ENCODE data around the gene RBM33. TPM values are rescaled to one million over a fixed set of nuclear protein-coding genes. Genes with fewer than 3 reads are reported as not detected.

The RBM33 gene
- total and polyA plus RNA-seq, 9 of the 15 experiments (the other 6 are each of a cell fraction or from before 2014, with no cell fraction given), result 4.4 to 80.7 (median 27.3) TPM

DNA sequence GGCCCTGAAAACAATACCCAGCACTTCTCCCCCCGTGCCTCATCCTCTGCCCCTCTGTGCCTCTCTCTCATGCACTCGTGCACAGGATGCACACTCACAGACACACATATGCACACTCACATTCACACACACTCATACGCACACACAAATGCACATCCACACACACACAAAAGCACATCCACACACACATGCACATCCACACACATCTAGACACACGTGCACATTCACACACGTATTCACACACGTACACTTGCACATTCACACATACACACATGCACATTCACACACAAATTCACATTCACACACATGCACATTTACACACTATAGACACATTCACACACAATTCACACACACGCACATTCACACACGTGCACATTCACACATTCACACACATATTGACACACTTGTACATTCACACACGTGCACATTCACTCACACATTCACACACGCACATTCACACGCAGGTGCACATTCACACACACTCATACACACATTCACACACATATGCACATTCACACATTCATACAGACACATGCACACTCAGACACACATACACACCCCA is 148.6 kb downstream of the RBM33 start (continued):
- TF ChIP-seq ZBTB26 (CRISPR knock-in tag; IDR thresholded peaks at IDR 0.05) (peak; percentile 66; the same call in 1 of the 2 replicates), ZKSCAN3 (CRISPR knock-in tag; IDR thresholded peaks at IDR 0.05) (no peak), ZNF347 (CRISPR knock-in tag; IDR thresholded peaks at IDR 0.05; ENCODE audit: low read depth) (no peak), HBP1 (CRISPR knock-in tag; IDR thresholded peaks at IDR 0.05) (peak; percentile 43; the same call in 1 of the 2 replicates), SRSF3 (IDR thresholded peaks at IDR 0.05; ENCODE audit: insufficient read depth, low read length) (no peak), ZNF239 (CRISPR knock-in tag; IDR thresholded peaks at IDR 0.05) (no peak), SRSF9 (IDR thresholded peaks at IDR 0.05; ENCODE audit: borderline replicate concordance, low read depth, low read length) (no peak), ZNF224 (CRISPR knock-in tag; IDR thresholded peaks at IDR 0.05) (no peak), PHF20 (IDR thresholded peaks at IDR 0.05; ENCODE audit: partially characterized antibody) (peak; percentile 32), ZNF785 (CRISPR knock-in tag; IDR thresholded peaks at IDR 0.05) (no peak), ZNF584 (CRISPR knock-in tag; IDR thresholded peaks at IDR 0.05; ENCODE audit: low read depth) (no peak), ELF4 (CRISPR knock-in tag; IDR thresholded peaks at IDR 0.05) (0 out of 2 replicates have a peak, but pooled peaks have one; percentile 24), RBM39 (optimal IDR thresholded peaks at IDR 0.05; ENCODE audit: low read depth, low read length) (no peak), HDAC1 (IDR thresholded peaks at IDR 0.05) (0 out of 4 replicates have a peak, but pooled peaks of 1 of the 2 experiments have one; percentile 9), ZNF41 (CRISPR knock-in tag; conservative IDR thresholded peaks at IDR 0.05) (no peak), ZNF212 (CRISPR knock-in tag; IDR thresholded peaks at IDR 0.05) (no peak)
- TF ChIP-seq, protein P1, sequence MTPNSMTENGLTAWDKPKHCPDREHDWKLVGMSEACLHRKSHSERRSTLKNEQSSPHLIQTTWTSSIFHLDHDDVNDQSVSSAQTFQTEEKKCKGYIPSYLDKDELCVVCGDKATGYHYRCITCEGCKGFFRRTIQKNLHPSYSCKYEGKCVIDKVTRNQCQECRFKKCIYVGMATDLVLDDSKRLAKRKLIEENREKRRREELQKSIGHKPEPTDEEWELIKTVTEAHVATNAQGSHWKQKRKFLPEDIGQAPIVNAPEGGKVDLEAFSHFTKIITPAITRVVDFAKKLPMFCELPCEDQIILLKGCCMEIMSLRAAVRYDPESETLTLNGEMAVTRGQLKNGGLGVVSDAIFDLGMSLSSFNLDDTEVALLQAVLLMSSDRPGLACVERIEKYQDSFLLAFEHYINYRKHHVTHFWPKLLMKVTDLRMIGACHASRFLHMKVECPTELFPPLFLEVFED (CRISPR knock-in tag; conservative IDR thresholded peaks at IDR 0.05), result 0 out of 2 replicates have a peak, but pooled peaks have one; percentile 30
- TF ChIP-seq, protein P2, sequence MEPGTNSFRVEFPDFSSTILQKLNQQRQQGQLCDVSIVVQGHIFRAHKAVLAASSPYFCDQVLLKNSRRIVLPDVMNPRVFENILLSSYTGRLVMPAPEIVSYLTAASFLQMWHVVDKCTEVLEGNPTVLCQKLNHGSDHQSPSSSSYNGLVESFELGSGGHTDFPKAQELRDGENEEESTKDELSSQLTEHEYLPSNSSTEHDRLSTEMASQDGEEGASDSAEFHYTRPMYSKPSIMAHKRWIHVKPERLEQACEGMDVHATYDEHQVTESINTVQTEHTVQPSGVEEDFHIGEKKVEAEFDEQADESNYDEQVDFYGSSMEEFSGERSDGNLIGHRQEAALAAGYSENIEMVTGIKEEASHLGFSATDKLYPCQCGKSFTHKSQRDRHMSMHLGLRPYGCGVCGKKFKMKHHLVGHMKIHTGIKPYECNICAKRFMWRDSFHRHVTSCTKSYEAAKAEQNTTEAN (CRISPR knock-in tag; IDR thresholded peaks at IDR 0.05), result peak; percentile 67; the same call in 1 of the 2 replicates
- TF ChIP-seq, protein P3, sequence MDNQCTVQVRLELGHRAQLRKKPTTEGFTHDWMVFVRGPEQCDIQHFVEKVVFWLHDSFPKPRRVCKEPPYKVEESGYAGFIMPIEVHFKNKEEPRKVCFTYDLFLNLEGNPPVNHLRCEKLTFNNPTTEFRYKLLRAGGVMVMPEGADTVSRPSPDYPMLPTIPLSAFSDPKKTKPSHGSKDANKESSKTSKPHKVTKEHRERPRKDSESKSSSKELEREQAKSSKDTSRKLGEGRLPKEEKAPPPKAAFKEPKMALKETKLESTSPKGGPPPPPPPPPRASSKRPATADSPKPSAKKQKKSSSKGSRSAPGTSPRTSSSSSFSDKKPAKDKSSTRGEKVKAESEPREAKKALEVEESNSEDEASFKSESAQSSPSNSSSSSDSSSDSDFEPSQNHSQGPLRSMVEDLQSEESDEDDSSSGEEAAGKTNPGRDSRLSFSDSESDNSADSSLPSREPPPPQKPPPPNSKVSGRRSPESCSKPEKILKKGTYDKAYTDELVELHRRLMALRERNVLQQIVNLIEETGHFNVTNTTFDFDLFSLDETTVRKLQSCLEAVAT (IDR thresholded peaks at IDR 0.05), result peak in 1 of 2 experiments; percentile 31; a peak in 1 of 4 replicates

All from K562 (cell line).